K562 (cell line): Measurements from ENCODE around the gene MAST3. TPM values are rescaled to one million over a fixed set of nuclear protein-coding genes. Genes with fewer than 3 reads are reported as not detected.
A peak's percentile ranks its signal among the peaks of the same experiment; 100 is the strongest.

ENCODE experiments used
- FOS ChIP-seq: IDR thresholded peaks from 3 replicates; pipeline ENCODE4 v1.6.1; 2011; ENCODE audit not compliant: insufficient read length; ENCODE audit errors: extremely low read depth
- HDAC3 ChIP-seq: fragments of 450-650 bp; IDR thresholded peaks from 2 replicates; pipeline ENCODE4 v1.6.1; 2018; ENCODE audit warnings: borderline replicate concordance, mild to moderate bottlenecking, moderate library complexity; ENCODE audit not compliant: partially characterized antibody
- SP1 ChIP-seq: sonication (generic); formaldehyde crosslinking; IDR thresholded peaks from 2 replicates; pipeline ENCODE4 v1.8.1; 2022; ENCODE audit warnings: mild to moderate bottlenecking, missing genetic modification reagents
- TEAD2 ChIP-seq: fragments of 450-650 bp; IDR thresholded peaks from 2 replicates; pipeline ENCODE4 v1.6.1; 2016; ENCODE audit warnings: missing genetic modification characterization, control low read depth, missing compliant biosample characterization
- polyA plus RNA-seq, 8 experiments: library from polyadenylated mRNA; depleted of rRNA in 4 of 8; stranded (reverse) in 5 of 8; unstranded in 3 of 8; fragments of >200 nt; fragmentation: Nextera tagmentation in 2 of 8; fragmentation: Illumina TruSeq in 1 of 8; extraction: Ambion mirVana in 2 of 8; extraction: Trizol in 1 of 8; gene quantifications; 2 replicates each; pipeline versions ENCODE4 v1.2.1 to v1.2.3, GENCODE V29; 2011 to 2014; ENCODE audit warnings: inconsistent platforms in 1 of 8, missing spikeins in 1 of 8
- total RNA-seq, 7 experiments: library from RNA; depleted of rRNA in 6 of 7; stranded (reverse); fragments of >200 nt in 6 of 7; fragmentation: Illumina TruSeq in 2 of 7; extraction: Trizol in 2 of 7; gene quantifications; 2 replicates each; pipeline versions ENCODE4 v1.2.1 to v1.2.3, GENCODE V29; 2011 to 2021; ENCODE audit warnings: low replicate concordance in 1 of 7
- TF ChIP-seq, protein P1 (sequence below): fragments of 200-600 bp; sonication (generic); IDR thresholded peaks from one replicate; pipeline ENCODE4 v1.6.1; 2012; ENCODE audit warnings: mild to moderate bottlenecking, low read depth, low read length, inconsistent platforms
- TF ChIP-seq, protein P2 (sequence below), 2 experiments: fragments of 450-650 bp; conservative IDR thresholded peaks; 2 replicates each; pipeline ENCODE4 v1.6.1; 2017; ENCODE audit warnings: mild to moderate bottlenecking in 2 of 2, moderate library complexity in 2 of 2
- TF ChIP-seq, protein P3 (sequence below), 3 experiments: fragments of 200-800 bp in 1 of 3; fragments of 250-450 bp in 1 of 3; fragments of 450-650 bp in 1 of 3; sonication (Bioruptor Pico) in 1 of 3; sonication (Bioruptor generic) in 1 of 3; formaldehyde crosslinking in 1 of 3; IDR thresholded peaks; 2 replicates each; pipeline versions ENCODE4 v1.6.1 to v1.8.0; 2016 to 2022; ENCODE audit warnings: mild to moderate bottlenecking in 2 of 3, missing genetic modification characterization in 2 of 3, missing compliant biosample characterization in 1 of 3, moderate library complexity in 1 of 3

MAST3 gene
- total and polyA plus RNA-seq, 9 of the 15 experiments (the other 6 are each of a cell fraction or from before 2014, with no cell fraction given), result 0.94 to 9.9 (median 2.4) TPM

DNA sequence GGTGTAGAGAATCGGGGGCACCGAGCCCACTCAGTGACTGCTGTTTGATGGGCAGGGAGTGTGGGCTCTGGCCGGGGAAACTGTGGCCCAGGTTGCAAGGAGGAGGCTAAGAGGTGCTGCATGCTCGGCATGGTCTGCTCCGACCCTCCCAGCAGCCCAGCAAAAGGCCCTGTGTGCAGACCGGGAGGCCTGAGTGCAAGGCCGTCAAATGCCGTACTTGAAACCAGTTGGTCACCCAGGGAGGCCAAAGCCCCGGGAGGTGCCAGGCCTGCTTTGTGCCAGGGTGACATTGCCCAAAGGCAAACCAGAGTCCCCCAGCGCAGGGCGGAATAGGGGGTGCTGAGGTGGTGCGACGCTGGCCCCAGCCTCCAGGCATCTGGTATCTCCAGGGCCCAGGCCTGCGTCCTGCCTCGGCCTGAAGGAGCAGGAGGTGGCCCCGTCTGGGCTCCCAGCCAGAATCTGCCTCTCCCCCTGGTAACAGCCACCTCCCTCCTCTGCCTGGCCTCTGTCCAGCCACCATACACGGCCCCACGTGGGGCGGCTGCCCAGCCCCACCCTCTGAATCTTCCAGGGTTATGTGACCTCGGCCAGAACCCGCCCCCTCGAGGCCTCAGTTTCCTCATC, 59.4 kb downstream of the MAST3 start (continued):
- TF ChIP-seq, protein P1, sequence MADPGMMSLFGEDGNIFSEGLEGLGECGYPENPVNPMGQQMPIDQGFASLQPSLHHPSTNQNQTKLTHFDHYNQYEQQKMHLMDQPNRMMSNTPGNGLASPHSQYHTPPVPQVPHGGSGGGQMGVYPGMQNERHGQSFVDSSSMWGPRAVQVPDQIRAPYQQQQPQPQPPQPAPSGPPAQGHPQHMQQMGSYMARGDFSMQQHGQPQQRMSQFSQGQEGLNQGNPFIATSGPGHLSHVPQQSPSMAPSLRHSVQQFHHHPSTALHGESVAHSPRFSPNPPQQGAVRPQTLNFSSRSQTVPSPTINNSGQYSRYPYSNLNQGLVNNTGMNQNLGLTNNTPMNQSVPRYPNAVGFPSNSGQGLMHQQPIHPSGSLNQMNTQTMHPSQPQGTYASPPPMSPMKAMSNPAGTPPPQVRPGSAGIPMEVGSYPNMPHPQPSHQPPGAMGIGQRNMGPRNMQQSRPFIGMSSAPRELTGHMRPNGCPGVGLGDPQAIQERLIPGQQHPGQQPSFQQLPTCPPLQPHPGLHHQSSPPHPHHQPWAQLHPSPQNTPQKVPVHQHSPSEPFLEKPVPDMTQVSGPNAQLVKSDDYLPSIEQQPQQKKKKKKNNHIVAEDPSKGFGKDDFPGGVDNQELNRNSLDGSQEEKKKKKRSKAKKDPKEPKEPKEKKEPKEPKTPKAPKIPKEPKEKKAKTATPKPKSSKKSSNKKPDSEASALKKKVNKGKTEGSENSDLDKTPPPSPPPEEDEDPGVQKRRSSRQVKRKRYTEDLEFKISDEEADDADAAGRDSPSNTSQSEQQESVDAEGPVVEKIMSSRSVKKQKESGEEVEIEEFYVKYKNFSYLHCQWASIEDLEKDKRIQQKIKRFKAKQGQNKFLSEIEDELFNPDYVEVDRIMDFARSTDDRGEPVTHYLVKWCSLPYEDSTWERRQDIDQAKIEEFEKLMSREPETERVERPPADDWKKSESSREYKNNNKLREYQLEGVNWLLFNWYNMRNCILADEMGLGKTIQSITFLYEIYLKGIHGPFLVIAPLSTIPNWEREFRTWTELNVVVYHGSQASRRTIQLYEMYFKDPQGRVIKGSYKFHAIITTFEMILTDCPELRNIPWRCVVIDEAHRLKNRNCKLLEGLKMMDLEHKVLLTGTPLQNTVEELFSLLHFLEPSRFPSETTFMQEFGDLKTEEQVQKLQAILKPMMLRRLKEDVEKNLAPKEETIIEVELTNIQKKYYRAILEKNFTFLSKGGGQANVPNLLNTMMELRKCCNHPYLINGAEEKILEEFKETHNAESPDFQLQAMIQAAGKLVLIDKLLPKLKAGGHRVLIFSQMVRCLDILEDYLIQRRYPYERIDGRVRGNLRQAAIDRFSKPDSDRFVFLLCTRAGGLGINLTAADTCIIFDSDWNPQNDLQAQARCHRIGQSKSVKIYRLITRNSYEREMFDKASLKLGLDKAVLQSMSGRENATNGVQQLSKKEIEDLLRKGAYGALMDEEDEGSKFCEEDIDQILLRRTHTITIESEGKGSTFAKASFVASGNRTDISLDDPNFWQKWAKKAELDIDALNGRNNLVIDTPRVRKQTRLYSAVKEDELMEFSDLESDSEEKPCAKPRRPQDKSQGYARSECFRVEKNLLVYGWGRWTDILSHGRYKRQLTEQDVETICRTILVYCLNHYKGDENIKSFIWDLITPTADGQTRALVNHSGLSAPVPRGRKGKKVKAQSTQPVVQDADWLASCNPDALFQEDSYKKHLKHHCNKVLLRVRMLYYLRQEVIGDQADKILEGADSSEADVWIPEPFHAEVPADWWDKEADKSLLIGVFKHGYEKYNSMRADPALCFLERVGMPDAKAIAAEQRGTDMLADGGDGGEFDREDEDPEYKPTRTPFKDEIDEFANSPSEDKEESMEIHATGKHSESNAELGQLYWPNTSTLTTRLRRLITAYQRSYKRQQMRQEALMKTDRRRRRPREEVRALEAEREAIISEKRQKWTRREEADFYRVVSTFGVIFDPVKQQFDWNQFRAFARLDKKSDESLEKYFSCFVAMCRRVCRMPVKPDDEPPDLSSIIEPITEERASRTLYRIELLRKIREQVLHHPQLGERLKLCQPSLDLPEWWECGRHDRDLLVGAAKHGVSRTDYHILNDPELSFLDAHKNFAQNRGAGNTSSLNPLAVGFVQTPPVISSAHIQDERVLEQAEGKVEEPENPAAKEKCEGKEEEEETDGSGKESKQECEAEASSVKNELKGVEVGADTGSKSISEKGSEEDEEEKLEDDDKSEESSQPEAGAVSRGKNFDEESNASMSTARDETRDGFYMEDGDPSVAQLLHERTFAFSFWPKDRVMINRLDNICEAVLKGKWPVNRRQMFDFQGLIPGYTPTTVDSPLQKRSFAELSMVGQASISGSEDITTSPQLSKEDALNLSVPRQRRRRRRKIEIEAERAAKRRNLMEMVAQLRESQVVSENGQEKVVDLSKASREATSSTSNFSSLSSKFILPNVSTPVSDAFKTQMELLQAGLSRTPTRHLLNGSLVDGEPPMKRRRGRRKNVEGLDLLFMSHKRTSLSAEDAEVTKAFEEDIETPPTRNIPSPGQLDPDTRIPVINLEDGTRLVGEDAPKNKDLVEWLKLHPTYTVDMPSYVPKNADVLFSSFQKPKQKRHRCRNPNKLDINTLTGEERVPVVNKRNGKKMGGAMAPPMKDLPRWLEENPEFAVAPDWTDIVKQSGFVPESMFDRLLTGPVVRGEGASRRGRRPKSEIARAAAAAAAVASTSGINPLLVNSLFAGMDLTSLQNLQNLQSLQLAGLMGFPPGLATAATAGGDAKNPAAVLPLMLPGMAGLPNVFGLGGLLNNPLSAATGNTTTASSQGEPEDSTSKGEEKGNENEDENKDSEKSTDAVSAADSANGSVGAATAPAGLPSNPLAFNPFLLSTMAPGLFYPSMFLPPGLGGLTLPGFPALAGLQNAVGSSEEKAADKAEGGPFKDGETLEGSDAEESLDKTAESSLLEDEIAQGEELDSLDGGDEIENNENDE, result no peak
- TF ChIP-seq, protein P2, sequence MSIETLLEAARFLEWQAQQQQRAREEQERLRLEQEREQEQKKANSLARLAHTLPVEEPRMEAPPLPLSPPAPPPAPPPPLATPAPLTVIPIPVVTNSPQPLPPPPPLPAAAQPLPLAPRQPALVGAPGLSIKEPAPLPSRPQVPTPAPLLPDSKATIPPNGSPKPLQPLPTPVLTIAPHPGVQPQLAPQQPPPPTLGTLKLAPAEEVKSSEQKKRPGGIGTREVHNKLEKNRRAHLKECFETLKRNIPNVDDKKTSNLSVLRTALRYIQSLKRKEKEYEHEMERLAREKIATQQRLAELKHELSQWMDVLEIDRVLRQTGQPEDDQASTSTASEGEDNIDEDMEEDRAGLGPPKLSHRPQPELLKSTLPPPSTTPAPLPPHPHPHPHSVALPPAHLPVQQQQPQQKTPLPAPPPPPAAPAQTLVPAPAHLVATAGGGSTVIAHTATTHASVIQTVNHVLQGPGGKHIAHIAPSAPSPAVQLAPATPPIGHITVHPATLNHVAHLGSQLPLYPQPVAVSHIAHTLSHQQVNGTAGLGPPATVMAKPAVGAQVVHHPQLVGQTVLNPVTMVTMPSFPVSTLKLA (conservative IDR thresholded peaks at IDR 0.05), result peak; percentile 98
- TF ChIP-seq TEAD2 (tag) (no peak), SP1 (CRISPR knock-in tag) (peak; percentile 62; the same call in 1 of the 2 replicates), FOS (no peak), HDAC3 (no peak)
- TF ChIP-seq, protein P3, sequence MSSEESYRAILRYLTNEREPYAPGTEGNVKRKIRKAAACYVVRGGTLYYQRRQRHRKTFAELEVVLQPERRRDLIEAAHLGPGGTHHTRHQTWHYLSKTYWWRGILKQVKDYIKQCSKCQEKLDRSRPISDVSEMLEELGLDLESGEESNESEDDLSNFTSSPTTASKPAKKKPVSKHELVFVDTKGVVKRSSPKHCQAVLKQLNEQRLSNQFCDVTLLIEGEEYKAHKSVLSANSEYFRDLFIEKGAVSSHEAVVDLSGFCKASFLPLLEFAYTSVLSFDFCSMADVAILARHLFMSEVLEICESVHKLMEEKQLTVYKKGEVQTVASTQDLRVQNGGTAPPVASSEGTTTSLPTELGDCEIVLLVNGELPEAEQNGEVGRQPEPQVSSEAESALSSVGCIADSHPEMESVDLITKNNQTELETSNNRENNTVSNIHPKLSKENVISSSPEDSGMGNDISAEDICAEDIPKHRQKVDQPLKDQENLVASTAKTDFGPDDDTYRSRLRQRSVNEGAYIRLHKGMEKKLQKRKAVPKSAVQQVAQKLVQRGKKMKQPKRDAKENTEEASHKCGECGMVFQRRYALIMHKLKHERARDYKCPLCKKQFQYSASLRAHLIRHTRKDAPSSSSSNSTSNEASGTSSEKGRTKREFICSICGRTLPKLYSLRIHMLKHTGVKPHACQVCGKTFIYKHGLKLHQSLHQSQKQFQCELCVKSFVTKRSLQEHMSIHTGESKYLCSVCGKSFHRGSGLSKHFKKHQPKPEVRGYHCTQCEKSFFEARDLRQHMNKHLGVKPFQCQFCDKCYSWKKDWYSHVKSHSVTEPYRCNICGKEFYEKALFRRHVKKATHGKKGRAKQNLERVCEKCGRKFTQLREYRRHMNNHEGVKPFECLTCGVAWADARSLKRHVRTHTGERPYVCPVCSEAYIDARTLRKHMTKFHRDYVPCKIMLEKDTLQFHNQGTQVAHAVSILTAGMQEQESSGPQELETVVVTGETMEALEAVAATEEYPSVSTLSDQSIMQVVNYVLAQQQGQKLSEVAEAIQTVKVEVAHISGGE (CRISPR knock-in tag; IDR thresholded peaks at IDR 0.05), result 0 out of 6 replicates have a peak, but pooled peaks of 1 of the 3 experiments have one; percentile 27
